ENCODE data around the gene OR51B4. TPM values are rescaled to one million over a fixed set of nuclear protein-coding genes. Genes with fewer than 3 reads are reported as not detected.
A peak's percentile ranks its signal among the peaks of the same experiment; 100 is the strongest.

Gene OR51B4
- total and polyA plus RNA-seq, 9 of the 15 experiments (the other 6 are each of a cell fraction or from before 2014, with no cell fraction given), result 17.1 to 64.6 (median 39.9) TPM

DNA sequence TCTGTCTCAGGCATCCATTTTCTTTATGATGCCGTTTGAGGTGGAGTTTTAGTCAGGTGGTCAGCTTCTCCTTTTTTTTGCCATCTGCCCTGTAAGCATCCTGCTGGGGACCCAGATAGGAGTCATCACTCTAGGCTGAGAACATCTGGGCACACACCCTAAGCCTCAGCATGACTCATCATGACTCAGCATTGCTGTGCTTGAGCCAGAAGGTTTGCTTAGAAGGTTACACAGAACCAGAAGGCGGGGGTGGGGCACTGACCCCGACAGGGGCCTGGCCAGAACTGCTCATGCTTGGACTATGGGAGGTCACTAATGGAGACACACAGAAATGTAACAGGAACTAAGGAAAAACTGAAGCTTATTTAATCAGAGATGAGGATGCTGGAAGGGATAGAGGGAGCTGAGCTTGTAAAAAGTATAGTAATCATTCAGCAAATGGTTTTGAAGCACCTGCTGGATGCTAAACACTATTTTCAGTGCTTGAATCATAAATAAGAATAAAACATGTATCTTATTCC lies 21.1 kb downstream of the OR51B4 start (continued):
- TF ChIP-seq, protein P1, sequence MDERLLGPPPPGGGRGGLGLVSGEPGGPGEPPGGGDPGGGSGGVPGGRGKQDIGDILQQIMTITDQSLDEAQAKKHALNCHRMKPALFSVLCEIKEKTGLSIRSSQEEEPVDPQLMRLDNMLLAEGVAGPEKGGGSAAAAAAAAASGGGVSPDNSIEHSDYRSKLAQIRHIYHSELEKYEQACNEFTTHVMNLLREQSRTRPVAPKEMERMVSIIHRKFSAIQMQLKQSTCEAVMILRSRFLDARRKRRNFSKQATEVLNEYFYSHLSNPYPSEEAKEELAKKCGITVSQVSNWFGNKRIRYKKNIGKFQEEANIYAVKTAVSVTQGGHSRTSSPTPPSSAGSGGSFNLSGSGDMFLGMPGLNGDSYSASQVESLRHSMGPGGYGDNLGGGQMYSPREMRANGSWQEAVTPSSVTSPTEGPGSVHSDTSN (CRISPR knock-in tag; IDR thresholded peaks at IDR 0.05; ENCODE audit: low read depth), result no peak
- TF ChIP-seq, protein P1 (tag; conservative IDR thresholded peaks at IDR 0.05; ENCODE audit: low read depth), result peak; percentile 91
- TF ChIP-seq ZNF589 (CRISPR knock-in tag; IDR thresholded peaks at IDR 0.05; ENCODE audit: low read depth) (peak; percentile 98), SNIP1 (IDR thresholded peaks at IDR 0.05; ENCODE audit: low read depth) (no peak), KDM1A (IDR thresholded peaks at IDR 0.05) (peak; percentile 96 to 97), ZNF507 (tag; conservative IDR thresholded peaks at IDR 0.05) (no peak), NFYB (IDR thresholded peaks at IDR 0.05; ENCODE audit: extremely low read depth, insufficient read length) (no peak), CREB1 (IDR thresholded peaks at IDR 0.05) (peak; percentile 83), CREB1 (CRISPR knock-in tag; IDR thresholded peaks at IDR 0.05) (peak; percentile 62; the same call in 1 of the 2 replicates), BRD4 (IDR thresholded peaks at IDR 0.05) (peak; percentile 57; the same call in 1 of the 2 replicates), SMARCA5 (IDR thresholded peaks at IDR 0.05) (no peak), RFX1 (IDR thresholded peaks at IDR 0.05) (peak; percentile 45)
- TF ChIP-seq, protein P2, sequence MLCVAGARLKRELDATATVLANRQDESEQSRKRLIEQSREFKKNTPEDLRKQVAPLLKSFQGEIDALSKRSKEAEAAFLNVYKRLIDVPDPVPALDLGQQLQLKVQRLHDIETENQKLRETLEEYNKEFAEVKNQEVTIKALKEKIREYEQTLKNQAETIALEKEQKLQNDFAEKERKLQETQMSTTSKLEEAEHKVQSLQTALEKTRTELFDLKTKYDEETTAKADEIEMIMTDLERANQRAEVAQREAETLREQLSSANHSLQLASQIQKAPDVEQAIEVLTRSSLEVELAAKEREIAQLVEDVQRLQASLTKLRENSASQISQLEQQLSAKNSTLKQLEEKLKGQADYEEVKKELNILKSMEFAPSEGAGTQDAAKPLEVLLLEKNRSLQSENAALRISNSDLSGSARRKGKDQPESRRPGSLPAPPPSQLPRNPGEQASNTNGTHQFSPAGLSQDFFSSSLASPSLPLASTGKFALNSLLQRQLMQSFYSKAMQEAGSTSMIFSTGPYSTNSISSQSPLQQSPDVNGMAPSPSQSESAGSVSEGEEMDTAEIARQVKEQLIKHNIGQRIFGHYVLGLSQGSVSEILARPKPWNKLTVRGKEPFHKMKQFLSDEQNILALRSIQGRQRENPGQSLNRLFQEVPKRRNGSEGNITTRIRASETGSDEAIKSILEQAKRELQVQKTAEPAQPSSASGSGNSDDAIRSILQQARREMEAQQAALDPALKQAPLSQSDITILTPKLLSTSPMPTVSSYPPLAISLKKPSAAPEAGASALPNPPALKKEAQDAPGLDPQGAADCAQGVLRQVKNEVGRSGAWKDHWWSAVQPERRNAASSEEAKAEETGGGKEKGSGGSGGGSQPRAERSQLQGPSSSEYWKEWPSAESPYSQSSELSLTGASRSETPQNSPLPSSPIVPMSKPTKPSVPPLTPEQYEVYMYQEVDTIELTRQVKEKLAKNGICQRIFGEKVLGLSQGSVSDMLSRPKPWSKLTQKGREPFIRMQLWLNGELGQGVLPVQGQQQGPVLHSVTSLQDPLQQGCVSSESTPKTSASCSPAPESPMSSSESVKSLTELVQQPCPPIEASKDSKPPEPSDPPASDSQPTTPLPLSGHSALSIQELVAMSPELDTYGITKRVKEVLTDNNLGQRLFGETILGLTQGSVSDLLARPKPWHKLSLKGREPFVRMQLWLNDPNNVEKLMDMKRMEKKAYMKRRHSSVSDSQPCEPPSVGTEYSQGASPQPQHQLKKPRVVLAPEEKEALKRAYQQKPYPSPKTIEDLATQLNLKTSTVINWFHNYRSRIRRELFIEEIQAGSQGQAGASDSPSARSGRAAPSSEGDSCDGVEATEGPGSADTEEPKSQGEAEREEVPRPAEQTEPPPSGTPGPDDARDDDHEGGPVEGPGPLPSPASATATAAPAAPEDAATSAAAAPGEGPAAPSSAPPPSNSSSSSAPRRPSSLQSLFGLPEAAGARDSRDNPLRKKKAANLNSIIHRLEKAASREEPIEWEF (CRISPR knock-in tag; IDR thresholded peaks at IDR 0.05), result peak; percentile 76; the same call in 1 of the 2 replicates
- TF ChIP-seq, protein P3, sequence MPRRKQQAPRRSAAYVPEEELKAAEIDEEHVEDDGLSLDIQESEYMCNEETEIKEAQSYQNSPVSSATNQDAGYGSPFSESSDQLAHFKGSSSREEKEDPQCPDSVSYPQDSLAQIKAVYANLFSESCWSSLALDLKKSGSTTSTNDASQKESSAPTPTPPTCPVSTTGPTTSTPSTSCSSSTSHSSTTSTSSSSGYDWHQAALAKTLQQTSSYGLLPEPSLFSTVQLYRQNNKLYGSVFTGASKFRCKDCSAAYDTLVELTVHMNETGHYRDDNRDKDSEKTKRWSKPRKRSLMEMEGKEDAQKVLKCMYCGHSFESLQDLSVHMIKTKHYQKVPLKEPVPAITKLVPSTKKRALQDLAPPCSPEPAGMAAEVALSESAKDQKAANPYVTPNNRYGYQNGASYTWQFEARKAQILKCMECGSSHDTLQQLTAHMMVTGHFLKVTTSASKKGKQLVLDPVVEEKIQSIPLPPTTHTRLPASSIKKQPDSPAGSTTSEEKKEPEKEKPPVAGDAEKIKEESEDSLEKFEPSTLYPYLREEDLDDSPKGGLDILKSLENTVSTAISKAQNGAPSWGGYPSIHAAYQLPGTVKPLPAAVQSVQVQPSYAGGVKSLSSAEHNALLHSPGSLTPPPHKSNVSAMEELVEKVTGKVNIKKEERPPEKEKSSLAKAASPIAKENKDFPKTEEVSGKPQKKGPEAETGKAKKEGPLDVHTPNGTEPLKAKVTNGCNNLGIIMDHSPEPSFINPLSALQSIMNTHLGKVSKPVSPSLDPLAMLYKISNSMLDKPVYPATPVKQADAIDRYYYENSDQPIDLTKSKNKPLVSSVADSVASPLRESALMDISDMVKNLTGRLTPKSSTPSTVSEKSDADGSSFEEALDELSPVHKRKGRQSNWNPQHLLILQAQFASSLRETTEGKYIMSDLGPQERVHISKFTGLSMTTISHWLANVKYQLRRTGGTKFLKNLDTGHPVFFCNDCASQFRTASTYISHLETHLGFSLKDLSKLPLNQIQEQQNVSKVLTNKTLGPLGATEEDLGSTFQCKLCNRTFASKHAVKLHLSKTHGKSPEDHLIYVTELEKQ (CRISPR knock-in tag; IDR thresholded peaks at IDR 0.05), result peak; percentile 63; the same call in 1 of the 2 replicates
- TF ChIP-seq, protein P4, sequence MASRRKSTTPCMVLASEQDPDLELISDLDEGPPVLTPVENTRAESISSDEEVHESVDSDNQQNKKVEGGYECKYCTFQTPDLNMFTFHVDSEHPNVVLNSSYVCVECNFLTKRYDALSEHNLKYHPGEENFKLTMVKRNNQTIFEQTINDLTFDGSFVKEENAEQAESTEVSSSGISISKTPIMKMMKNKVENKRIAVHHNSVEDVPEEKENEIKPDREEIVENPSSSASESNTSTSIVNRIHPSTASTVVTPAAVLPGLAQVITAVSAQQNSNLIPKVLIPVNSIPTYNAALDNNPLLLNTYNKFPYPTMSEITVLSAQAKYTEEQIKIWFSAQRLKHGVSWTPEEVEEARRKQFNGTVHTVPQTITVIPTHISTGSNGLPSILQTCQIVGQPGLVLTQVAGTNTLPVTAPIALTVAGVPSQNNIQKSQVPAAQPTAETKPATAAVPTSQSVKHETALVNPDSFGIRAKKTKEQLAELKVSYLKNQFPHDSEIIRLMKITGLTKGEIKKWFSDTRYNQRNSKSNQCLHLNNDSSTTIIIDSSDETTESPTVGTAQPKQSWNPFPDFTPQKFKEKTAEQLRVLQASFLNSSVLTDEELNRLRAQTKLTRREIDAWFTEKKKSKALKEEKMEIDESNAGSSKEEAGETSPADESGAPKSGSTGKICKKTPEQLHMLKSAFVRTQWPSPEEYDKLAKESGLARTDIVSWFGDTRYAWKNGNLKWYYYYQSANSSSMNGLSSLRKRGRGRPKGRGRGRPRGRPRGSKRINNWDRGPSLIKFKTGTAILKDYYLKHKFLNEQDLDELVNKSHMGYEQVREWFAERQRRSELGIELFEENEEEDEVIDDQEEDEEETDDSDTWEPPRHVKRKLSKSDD (conservative IDR thresholded peaks at IDR 0.05; ENCODE audit: low read length), result no peak
